H1 (cell line): ENCODE results near the gene GDF9. TPM values are rescaled to one million over a fixed set of nuclear protein-coding genes. Genes with fewer than 3 reads are reported as not detected.

ENCODE experiments used
- TEAD4 ChIP-seq: IDR thresholded peaks from 2 replicates; pipeline ENCODE4 v1.6.1; 2012; ENCODE audit warnings: low read depth, low read length, inconsistent platforms, mixed read lengths
- polyA plus RNA-seq, 7 experiments: library from polyadenylated mRNA; depleted of rRNA in 3 of 7; stranded (reverse) in 5 of 7; unstranded in 2 of 7; fragments of >200 nt in 5 of 7; fragments of 200-250 nt in 2 of 7; gene quantifications; 1 replicate in 5 of 7; 2 replicates in 1 of 7; 4 replicates in 1 of 7; pipeline versions ENCODE4 v1.2.1 to v1.2.3, GENCODE V29; 2011 to 2013; ENCODE audit warnings: missing spikeins in 2 of 7, mixed read lengths in 2 of 7
- total RNA-seq: library from RNA; stranded (reverse); fragmentation: NEBNext Ultra II Directional; extraction: Animal tissue kit (Norgen Biotek cat#: 25700); gene quantifications from 2 replicates; pipeline ENCODE4 v1.2.1, GENCODE V29; 2021

The GDF9 gene
- total and polyA plus RNA-seq, 2 of the 8 experiments (the other 6 are each of a cell fraction or from before 2014, with no cell fraction given), result 0.14 TPM; not detected in 1

- no peak for TF ChIP-seq TEAD4
Measured at GRCh38 chr5:132812781-132813598, 53.3 kb downstream of the GDF9 start, which contains the start of gene SOWAHA (continued).
